GM18870 (cell line): ENCODE results near the gene WDR33.
A peak's percentile ranks its signal among the peaks of the same experiment; 100 is the strongest.
"Not testable (repeated sequence)": the region's sequence is repeated elsewhere in the genome, so short reads cannot be mapped to it uniquely, and the experiment has no call there.

Experiments
- ATAC-seq: cut with Tn5 transposase; IDR thresholded peaks from one replicate; pipeline ENCODE4 v1.9.1; 2021; ENCODE audit warnings: moderate library complexity; ENCODE audit not compliant: unreplicated experiment

Gene WDR33

DNA sequence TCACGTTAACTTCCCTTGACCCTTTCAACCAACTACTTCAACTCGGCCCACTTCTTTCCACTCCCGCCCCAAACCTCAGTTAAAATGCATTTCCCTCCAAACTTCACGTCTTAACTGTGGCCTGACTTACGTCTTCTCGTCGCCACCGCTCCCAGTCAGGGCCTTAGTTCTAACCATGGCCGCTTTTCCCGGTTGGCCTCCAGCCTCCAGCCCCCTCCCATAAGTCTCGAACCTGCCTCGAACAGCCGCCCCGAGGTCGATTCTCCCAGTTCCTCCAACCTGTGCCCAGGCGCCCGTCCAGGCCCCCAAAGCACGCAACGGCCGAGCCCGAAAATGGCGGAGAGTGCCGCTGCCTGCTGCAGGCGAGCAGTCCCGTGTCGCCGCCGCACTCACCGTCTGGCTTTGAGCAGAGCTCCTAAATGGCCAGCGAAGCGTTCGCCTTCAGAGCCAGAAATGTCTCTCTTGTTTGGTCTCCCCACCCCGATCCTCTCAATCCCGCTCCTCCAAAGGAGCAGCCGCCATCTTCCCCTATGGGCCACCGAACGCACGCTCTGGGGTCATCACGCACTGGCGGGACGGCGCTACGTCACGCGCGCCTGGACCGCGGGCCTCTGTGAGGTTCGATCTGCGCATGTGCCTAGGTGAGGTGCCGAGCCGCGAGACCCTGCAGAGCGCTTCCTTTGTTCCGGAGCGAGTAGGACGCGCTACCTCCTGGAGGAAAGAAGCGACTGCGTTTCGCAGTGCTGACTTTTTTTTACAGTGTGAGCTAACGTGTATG is at the start of gene WDR33:
Gene WDR33, minus strand, starts transcription at position 553 of the 778 bp plus-strand sequence. CDS start 40,190 bp downstream, outside the sequence.
- ATAC-seq = peak; percentile 94

DNA sequence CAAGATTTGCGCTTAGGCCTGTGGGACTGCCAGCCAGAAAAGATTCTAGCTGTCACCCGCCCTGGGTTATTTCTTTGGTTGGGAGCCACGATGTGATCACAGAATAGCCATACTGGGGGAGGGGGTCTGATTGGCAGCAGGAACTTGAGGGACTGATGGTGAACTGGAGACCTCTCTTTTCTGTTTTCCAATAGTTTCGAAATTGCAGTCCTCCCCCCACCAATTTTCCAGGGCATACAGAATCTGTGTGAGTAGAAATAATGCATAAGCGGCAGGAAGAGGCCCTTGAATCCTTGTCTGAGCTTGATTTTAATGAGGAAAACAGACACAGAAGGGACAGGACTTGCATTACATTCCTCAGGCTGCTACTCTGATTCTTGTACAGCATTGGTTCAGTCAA is 49.2 kb upstream of the WDR33 start:
- ATAC-seq = no peak

DNA sequence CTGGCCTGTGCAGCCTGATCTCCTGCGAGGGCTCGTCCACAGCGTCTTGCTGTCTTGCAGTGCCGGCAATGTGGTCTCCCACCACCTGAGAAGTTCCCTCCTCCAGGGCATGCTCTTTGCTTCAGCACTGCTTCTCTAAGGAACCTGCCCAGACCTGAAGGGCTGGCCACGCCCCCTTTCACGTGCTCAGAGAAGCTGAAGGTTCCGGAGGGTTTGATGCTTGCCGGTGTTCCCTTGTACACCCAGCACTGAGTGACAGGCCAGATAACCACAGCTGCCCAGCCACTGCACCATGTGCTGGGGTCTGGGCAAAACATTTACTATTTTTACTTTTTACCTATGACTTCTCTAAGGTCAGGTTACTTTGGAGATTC is 48.7 kb upstream of the WDR33 start:
- ATAC-seq = no peak

- no peak for ATAC-seq
Observed at GRCh38 chr2:127857265-127857808, 46.4 kb upstream of the WDR33 start.

- no peak for ATAC-seq
Observed at GRCh38 chr2:127853671-127854070, 42.7 kb upstream of the WDR33 start.

DNA sequence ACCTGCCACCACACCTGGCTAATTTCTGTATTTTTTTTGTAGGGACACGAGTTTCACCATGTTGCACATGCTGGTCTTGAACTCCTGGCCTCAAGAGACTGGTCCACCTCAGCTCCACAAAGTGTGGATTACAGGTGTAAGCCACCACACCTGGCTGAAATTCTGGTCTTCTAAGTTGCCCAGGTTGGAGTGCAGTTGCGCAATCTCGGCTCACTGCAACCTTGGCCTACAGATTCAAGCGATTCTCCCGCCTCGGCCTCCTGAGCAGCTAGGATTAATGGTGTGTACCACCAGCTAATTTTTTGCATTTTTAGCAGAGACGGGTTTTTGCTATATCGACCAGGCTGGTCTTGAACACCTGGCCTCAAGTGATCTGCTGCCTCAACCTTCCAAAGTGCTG is 41.4 kb upstream of the WDR33 start:
- ATAC-seq = no peak

- no peak for ATAC-seq
Observed at GRCh38 chr2:127847931-127848330, 37.0 kb upstream of the WDR33 start.

GRCh38 chr2:127844973-127845372 is 34.0 kb upstream of the WDR33 start:
- no peak for ATAC-seq

DNA sequence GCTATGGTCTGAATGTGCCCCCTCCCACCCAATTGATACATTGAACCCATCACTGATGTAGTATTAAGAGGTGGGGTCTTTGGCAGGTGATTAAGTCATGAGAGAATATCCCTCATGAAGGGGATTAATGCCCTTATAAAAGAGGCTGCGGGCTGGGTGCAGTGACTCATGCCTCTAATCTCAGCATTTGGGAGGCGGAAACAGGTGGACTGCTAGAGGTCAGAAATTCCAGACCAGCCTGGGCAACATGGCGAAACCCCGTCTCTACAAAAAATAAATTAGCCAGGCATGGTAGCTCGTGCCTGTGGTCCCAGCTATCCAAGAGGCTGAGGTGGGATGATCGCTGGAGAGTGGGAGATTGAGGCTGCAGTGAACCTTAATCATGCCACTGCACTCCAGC is 32.7 kb upstream of the WDR33 start:
- no peak for ATAC-seq

DNA sequence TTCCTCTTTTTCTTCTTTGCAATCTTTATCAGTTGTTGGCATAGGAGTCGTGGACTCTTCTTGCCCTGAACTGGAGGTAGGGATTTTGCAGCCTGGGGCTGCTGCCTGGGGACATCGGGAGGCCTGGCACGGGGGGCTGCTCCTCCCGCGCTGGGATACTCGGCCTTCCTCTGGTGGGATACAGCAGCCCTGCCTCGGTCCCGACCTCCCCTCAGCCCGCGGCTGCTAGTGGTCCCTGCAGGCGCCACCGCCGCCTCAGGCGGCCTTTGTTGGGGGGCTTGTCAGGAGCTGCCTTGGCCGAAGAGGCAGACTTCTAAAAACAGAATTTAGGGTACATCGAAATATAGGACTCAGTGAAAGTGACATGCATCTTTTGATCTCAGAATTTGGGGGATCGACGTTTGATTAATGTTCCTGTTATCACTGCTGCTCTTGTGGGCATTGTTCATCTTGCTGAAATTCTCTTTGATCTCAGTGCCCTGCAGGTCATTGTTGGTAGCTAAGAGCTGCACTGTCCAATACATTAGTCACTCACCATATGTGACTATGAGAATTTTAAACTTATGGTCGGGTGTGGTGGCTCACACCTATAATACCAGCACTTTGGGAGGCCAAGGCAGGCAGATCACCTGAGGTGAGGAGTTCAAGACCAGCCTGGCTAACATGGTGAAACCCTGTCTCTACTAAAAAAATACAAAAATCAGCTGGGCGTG is 30.7 kb upstream of the WDR33 start:
- ATAC-seq = no peak

- no peak for ATAC-seq
Observed at GRCh38 chr2:127840893-127841292, 29.9 kb upstream of the WDR33 start.

DNA sequence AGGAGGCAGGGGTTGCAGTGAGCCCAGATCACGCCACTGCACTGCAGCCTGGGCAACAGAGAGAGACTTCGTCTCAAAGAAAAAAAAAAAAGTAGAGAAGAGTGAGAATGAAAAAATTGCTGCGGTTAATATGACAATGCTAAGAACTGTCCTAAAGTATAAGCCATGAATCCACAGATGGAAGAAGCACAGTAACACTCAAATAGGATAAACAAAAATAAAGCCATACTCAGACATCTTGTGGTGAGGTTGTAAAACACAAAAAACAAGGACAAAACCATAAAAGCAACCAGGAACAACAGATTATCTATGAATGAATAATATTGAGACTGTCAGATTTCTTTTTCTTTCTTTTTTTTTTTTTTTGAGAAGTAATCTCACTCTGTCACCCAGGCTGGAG is 24.0 kb upstream of the WDR33 start:
- no peak for ATAC-seq

DNA sequence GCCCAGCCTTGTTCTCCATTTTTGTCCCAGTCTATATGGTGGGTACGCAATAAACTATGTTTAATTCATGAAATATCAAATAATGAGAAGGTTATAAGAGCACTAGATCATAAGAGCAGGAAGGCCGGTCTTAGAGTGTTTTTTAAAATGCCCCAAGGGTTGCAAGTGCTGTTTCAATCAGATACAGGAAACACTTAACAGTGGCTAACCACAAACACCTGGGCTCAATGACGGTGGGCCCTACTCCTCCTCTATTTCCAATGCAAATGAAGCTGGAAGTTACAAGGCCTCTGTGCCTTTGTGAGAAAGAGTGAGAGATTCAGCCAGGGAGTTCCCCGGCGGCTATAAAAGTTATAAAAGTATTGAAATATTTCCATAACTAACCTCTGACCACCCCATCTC is 18.9 kb upstream of the WDR33 start:
- ATAC-seq = peak; percentile 95

- not testable (repeated sequence) for ATAC-seq
Observed at GRCh38 chr2:127826708-127827107, 15.7 kb upstream of the WDR33 start.

DNA sequence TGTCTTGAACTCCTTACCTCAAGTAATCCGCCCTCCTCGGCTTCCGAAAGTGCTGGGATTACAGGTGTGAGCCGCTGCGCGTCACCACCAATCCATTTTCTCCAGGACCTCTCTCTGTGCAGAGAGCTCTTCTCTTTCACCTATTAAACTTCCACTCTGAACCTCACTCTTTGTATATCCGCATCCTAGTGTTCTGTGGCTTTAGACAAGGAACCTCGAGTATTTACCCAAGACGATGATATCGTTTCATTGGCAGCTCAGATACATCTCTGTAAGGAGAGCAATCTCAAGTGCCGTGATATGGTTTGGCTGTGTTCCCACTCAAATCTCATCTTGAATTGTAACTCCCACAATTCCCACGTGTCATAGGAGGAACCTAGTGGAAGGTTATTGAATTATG is 15.1 kb upstream of the WDR33 start:
- ATAC-seq = no peak

- ATAC-seq = no peak
Observed at GRCh38 chr2:127820080-127820668, 9.2 kb upstream of the WDR33 start.

GRCh38 chr2:127818794-127819425 is 7.9 kb upstream of the WDR33 start:
- no peak for ATAC-seq

GRCh38 chr2:127818241-127818640 is 7.3 kb upstream of the WDR33 start:
- ATAC-seq = no peak

DNA sequence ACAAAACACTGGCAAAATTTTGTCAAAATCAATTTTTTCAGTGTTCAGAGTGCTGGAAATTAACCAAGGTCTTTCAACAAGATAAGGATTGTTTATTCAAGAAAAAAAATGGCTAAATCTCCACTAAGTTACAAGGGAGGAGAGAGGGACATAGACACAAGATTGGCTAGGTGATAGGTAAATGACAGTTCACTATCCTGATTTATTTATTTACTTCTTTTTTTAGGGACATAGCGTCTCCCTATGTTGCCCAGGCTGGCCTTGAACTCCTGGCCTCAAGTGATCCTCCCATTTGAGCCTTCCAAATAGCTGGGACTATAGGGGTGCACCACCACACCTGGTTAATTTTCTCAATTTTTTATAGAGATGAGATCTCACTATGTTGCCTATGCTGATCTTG is 3.7 kb upstream of the WDR33 start:
- ATAC-seq = no peak

DNA sequence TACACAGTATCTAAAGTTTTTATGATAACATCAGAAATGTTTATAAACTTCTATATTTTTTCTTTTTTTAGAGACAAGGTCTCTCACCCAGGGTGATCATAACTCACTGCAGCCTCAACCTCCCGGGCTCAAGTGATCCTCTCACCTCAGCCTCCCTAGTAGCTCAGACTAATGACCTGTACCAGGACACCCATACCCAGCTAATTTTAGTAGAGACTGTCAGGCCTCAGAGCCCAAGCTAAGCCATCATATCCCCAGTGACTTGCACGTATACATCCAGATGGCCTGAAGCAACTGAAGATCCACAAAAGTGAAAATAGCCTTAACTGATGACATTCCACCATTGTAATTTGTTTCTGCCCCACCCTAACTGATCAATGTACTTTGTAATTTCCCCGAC is 1.5 kb upstream of the WDR33 start:
- ATAC-seq = not testable (repeated sequence)
